Neural progenitor cell (in vitro differentiated cells): Measurements from ENCODE around the gene C8G. TPM values are rescaled to one million over a fixed set of nuclear protein-coding genes. Genes with fewer than 3 reads are reported as not detected.

Experiments
- DNase-seq: peaks from one replicate; pipeline ENCODE4 v3.0.0-alpha.2; 2016; ENCODE audit warnings: low spot score
- H2AFZ ChIP-seq: fragments of 200-600 bp; sonication (generic); replicated peaks from 2 replicates; pipeline ENCODE4 v1.6.1; 2016; ENCODE audit warnings: antibody characterized with exemption
- H3F3A ChIP-seq: fragments of 200-600 bp; sonication (generic); 2 replicates; pipeline ENCODE4 v1.6.1; 2016; ENCODE audit warnings: antibody characterized with exemption, low read depth
- H3K27ac ChIP-seq: fragments of 200-600 bp; sonication (generic); 2 replicates; pipeline ENCODE4 v1.5.1; 2016; ENCODE audit warnings: mild to moderate bottlenecking
- H3K27me3 ChIP-seq: fragments of 200-600 bp; sonication (generic); 2 replicates; pipeline ENCODE4 v1.6.1; 2016; ENCODE audit warnings: mild to moderate bottlenecking, moderate library complexity
- H3K36me3 ChIP-seq: fragments of 200-600 bp; sonication (generic); 2 replicates; pipeline ENCODE4 v1.5.1; 2016
- H3K4me1 ChIP-seq: fragments of 200-600 bp; sonication (generic); 2 replicates; pipeline ENCODE4 v1.6.1; 2016; ENCODE audit warnings: mixed run types
- H3K4me2 ChIP-seq: fragments of 200-600 bp; sonication (generic); 2 replicates; pipeline ENCODE4 v1.6.1; 2016
- H3K4me3 ChIP-seq: fragments of 200-600 bp; sonication (generic); 2 replicates; pipeline ENCODE4 v1.5.1; 2016
- H3K79me2 ChIP-seq: fragments of 200-600 bp; sonication (generic); 2 replicates; pipeline ENCODE4 v1.6.1; 2016; ENCODE audit warnings: low read depth
- H3K9ac ChIP-seq: fragments of 200-600 bp; sonication (generic); 2 replicates; pipeline ENCODE4 v1.6.1; 2016
- H3K9me3 ChIP-seq: fragments of 200-600 bp; sonication (generic); 2 replicates; pipeline ENCODE4 v1.5.1; 2016; ENCODE audit warnings: low read depth
- H4K20me1 ChIP-seq: fragments of 200-600 bp; sonication (generic); 2 replicates; pipeline ENCODE4 v1.6.1; 2016; ENCODE audit warnings: low read depth
- H3K27ac Mint-ChIP-seq: 3 replicates; pipeline ENCODE4 v1.8.0; 2021; ENCODE audit warnings: mixed read lengths
- H3K27me3 Mint-ChIP-seq: 2 replicates; pipeline ENCODE4 v1.8.0; 2022; ENCODE audit warnings: low read depth, mild to moderate bottlenecking, inconsistent platforms, moderate library complexity, mixed read lengths; ENCODE audit not compliant: insufficient read depth
- H3K36me3 Mint-ChIP-seq: 3 replicates; pipeline ENCODE4 v1.8.0; 2021; ENCODE audit warnings: mixed read lengths
- H3K4me1 Mint-ChIP-seq: 3 replicates; pipeline ENCODE4 v1.8.0; 2021; ENCODE audit warnings: mixed read lengths
- H3K4me3 Mint-ChIP-seq: 3 replicates; pipeline ENCODE4 v1.8.0; 2021; ENCODE audit warnings: mild to moderate bottlenecking, moderate library complexity, mixed read lengths
- H3K9me3 Mint-ChIP-seq: 3 replicates; pipeline ENCODE4 v1.8.0; 2020; ENCODE audit warnings: mixed read lengths
- CTCF ChIP-seq: fragments of 200-600 bp; sonication (generic); IDR thresholded peaks from 2 replicates; pipeline ENCODE4 v1.5.1; 2017; ENCODE audit warnings: antibody characterized with exemption, mild to moderate bottlenecking
- EZH2 ChIP-seq: fragments of 200-600 bp; sonication (generic); IDR thresholded peaks from 2 replicates; pipeline ENCODE4 v1.6.1; 2017; ENCODE audit warnings: antibody characterized with exemption, mild to moderate bottlenecking, moderate library complexity
- EZH2phosphoT487 ChIP-seq: fragments of 200-600 bp; sonication (generic); IDR thresholded peaks from 2 replicates; pipeline ENCODE4 v1.6.1; 2017; ENCODE audit warnings: antibody characterized with exemption
- total RNA-seq: library from RNA; depleted of rRNA; stranded (reverse); fragments of >200 nt; gene quantifications from 2 replicates; pipeline ENCODE4 v1.2.3, GENCODE V29; 2015; ENCODE audit warnings: low replicate concordance

C8G gene
- not detected in 2 replicates for total RNA-seq

- peaks cover 5% of the 10 kb centered on the region for H3K4me1 ChIP-seq
- peak within 1 kb of the TSS; percentile 100 for H3K4me2 ChIP-seq
- Mint-ChIP-seq H3K36me3 (no peaks in the 10 kb centered on the region), H3K27ac (peak within 1 kb of the TSS; percentile 79), H3K9me3 (no peaks in the 10 kb centered on the region), H3K4me1 (peaks cover 4% of the 10 kb centered on the region), H3K4me3 (peak within 1 kb of the TSS; percentile 85), H3K27me3 (peaks cover 6% of the 10 kb centered on the region)
- H3K9ac ChIP-seq = peak within 1 kb of the TSS; percentile 85
- H3K27me3 ChIP-seq = no peaks in the 10 kb centered on the region
- no peaks in the 10 kb centered on the region for H3K36me3 ChIP-seq
- H3K4me3 ChIP-seq = peak within 1 kb of the TSS; percentile 99
- H3K9me3 ChIP-seq = no peaks in the 10 kb centered on the region
- H3K27ac ChIP-seq = peak within 1 kb of the TSS; percentile 63
- H3F3A ChIP-seq = peaks cover 12% of the 10 kb centered on the region
- DNase-seq = peak; percentile 99
- H2AFZ ChIP-seq = peak within 1 kb of the TSS; percentile 57
- peaks cover 25% of the 10 kb centered on the region for H4K20me1 ChIP-seq
- H3K79me2 ChIP-seq = peaks cover 10% of the 10 kb centered on the region
- no peak for TF ChIP-seq EZH2
- peak; percentile 95 for TF ChIP-seq CTCF
Measured at GRCh38 chr9:136944519-136945332, at the start of gene C8G, which contains the start of gene FBXW5. Gene C8G, plus strand, starts transcription at chr9:136945243. Its CDS starts 78 bp downstream, at chr9:136945321. Gene FBXW5, minus strand, starts transcription at chr9:136944738. Its CDS starts 655 bp downstream, at chr9:136944083.

GRCh38 chr9:136896027-136896426 lies 49.0 kb upstream of the C8G start:
- Mint-ChIP-seq H3K36me3 (peaks cover 16% of the 10 kb centered on the region), H3K4me1 (no peaks in the 10 kb centered on the region), H3K27ac (no peak overlapping the region), H3K4me3 (peak overlapping the region; percentile 68), H3K9me3 (no peaks in the 10 kb centered on the region), H3K27me3 (peaks cover 3% of the 10 kb centered on the region)
- TF ChIP-seq CTCF (no peak), EZH2phosphoT487 (no peak), EZH2 (no peak)
- H3K4me3 ChIP-seq = no peak overlapping the region
- H3K4me2 ChIP-seq = no peak overlapping the region
- DNase-seq = no peak
- H3K9ac ChIP-seq = peak overlapping the region; percentile 20
- no peak overlapping the region for H3K27ac ChIP-seq
- H3K79me2 ChIP-seq = peaks cover 61% of the 10 kb centered on the region
- no peak overlapping the region for H2AFZ ChIP-seq
- no peaks in the 10 kb centered on the region for H3F3A ChIP-seq
- H4K20me1 ChIP-seq = peaks cover 66% of the 10 kb centered on the region
- H3K36me3 ChIP-seq = peaks cover 3% of the 10 kb centered on the region
- H3K9me3 ChIP-seq = no peaks in the 10 kb centered on the region
- H3K4me1 ChIP-seq = no peaks in the 10 kb centered on the region
- no peaks in the 10 kb centered on the region for H3K27me3 ChIP-seq

- no peaks in the 10 kb centered on the region for H3K4me1 Mint-ChIP-seq
- H4K20me1 ChIP-seq = peaks cover 42% of the 10 kb centered on the region
- H3K4me3 ChIP-seq = no peak overlapping the region
- H3K4me3 Mint-ChIP-seq = no peak overlapping the region
- no peaks in the 10 kb centered on the region for H3K27me3 ChIP-seq
- no peaks in the 10 kb centered on the region for H3K4me1 ChIP-seq
- no peaks in the 10 kb centered on the region for H3F3A ChIP-seq
- TF ChIP-seq EZH2 = no peak
- TF ChIP-seq CTCF = no peak
- no peak for TF ChIP-seq EZH2phosphoT487
- H3K27ac Mint-ChIP-seq = no peak overlapping the region
- H3K79me2 ChIP-seq = peaks cover 35% of the 10 kb centered on the region
- H3K27ac ChIP-seq = no peak overlapping the region
- no peak overlapping the region for H3K4me2 ChIP-seq
- H3K9me3 Mint-ChIP-seq = no peaks in the 10 kb centered on the region
- H3K36me3 ChIP-seq = peaks cover 3% of the 10 kb centered on the region
- peaks cover 21% of the 10 kb centered on the region for H3K36me3 Mint-ChIP-seq
- no peak overlapping the region for H2AFZ ChIP-seq
- H3K9ac ChIP-seq = no peak overlapping the region
- DNase-seq = no peak
- peaks cover 3% of the 10 kb centered on the region for H3K27me3 Mint-ChIP-seq
- H3K9me3 ChIP-seq = no peaks in the 10 kb centered on the region
Measured at GRCh38 chr9:136898483-136899100, 46.5 kb upstream of the C8G start.
